HG03575 (cell line): ENCODE results near the gene MTSS2.

Experiments used
- ATAC-seq: cut with Tn5 transposase; IDR thresholded peaks from one replicate; pipeline ENCODE4 v1.9.1; 2021; ENCODE audit not compliant: unreplicated experiment, insufficient number of reproducible peaks, low FRiP score; ENCODE audit errors: extremely low read depth

Gene MTSS2

DNA sequence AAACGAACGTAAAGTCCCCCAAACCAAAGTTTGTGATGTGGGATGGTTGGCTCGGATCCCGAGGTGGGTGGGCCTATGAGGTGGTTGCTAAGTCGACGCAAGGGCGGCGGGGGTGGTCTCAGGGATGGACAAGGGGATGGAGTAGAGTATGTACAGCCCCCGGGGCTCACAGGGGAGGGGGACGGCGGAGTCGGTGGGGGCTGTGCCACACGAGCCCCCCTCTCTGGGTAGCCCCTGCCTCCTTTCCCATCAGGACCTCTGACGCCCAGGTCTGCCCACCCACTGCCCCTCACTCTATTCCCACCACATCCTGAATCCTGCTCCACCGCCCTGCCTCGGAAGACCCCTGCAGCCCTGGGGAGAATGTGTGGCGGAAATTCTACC lies 24.3 kb downstream of the MTSS2 start:
- ATAC-seq: no peak

DNA sequence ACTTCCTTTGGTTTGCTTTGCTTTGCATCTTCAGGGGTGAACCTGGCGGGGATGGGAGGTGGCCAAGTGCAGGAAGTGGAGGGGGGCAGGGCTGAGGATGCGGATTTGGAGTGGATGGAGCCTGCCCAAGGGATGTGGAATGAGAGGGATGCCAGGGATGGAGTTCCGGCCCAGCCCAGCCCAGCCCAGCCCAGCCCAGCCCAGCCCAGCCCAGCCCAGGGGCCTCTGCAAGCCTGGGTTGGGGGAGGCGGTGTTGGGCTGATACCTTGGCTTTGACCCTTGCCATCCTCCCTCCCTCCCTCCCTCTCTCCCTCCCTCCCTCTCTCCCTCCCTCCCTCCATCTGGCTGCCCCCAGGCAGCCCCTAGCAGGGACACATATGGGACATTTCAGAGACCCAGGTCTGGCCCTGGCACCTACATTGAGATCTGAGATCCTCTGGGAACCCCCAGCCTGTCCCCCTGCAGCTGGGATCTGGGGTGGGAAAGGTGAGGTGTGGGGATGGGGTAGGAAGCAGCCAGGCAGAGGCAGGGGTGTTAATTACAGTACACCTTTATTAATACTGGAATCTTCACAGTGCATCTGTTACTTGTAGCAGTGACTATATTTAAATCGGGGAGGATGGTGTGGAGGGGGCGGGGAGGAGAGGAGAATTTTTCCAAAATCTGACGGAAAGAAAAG lies 25.0 kb downstream of the MTSS2 start:
- ATAC-seq: no peak

GRCh38 chr16:70659953-70660671 lies 25.7 kb downstream of the MTSS2 start:
- ATAC-seq: no peak

GRCh38 chr16:70659546-70659945 lies 26.3 kb downstream of the MTSS2 start:
- no peak for ATAC-seq

GRCh38 chr16:70658921-70659320 lies 26.9 kb downstream of the MTSS2 start:
- no peak for ATAC-seq

GRCh38 chr16:70657956-70658355 lies 27.9 kb downstream of the MTSS2 start:
- ATAC-seq: no peak

- no peak for ATAC-seq
Measured at GRCh38 chr16:70656712-70657263, 29.1 kb downstream of the MTSS2 start.

GRCh38 chr16:70656065-70656711 lies 29.7 kb downstream of the MTSS2 start:
- ATAC-seq: no peak

DNA sequence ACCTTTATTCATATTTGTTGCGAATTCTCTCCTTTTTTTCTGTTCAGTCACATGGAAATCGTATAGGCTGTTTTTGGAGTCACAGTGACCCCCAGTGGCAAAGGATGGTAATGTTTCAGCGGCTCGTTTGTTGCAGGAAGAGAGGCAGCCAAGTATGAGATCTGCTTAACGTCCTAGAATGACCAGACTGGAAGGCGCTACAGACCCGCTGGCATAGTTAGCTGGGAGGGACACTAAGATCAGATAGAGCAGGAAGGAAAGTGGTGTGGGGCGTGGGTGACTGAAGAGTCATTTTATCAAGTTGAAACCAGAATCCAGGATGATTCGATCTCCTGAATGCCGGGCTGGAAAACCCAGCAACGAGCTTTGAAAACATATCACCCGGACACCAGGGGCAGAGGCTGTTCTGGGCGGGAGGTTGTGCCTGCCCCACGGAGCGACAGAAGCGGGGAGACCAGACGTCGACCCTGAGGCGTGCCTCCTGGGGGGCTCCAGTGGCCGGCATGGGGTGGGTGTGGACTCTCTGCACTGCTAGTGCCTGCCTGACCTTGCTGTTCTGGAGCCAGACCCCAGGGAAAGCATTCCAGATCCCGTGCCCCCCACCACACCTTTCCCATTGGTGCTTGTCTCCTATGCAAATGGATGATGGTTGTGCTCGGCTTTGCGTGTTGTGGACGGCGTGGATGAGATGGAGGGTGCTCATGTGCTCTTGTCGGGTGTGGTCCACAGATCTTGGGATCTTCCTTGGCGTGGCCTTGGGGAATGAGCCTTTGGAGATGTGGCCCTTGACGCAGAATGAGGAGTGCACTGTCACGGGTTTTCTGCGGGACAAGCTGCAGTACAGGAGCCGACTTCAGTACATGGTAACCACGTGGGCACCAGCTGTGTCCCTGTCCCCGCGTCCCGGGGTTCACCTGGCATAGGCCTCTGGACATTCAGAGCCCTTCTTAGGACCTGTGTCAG lies 31.8 kb downstream of the MTSS2 start:
- no peak for ATAC-seq

DNA sequence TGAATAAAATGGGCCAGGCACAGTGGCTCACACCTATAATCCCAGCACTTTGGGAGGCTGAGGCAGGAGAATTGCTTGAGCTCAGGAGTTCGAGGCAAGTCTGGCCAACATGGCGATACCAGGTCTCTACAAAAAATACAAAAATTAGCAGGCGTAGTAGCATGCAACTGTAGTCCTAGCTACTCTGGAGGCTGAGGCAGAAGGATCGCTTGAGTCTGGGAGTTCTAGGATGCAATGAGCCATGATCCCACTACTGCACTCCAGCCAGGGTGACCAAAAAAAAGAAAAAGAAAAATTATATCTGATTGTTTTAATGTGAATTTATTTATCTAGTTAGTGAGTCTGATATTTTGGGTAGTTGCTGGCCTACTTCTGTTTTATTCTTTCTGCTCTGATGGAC lies 32.4 kb downstream of the MTSS2 start:
- no peak for ATAC-seq

GRCh38 chr16:70652322-70652721 lies 33.5 kb downstream of the MTSS2 start:
- no peak for ATAC-seq

DNA sequence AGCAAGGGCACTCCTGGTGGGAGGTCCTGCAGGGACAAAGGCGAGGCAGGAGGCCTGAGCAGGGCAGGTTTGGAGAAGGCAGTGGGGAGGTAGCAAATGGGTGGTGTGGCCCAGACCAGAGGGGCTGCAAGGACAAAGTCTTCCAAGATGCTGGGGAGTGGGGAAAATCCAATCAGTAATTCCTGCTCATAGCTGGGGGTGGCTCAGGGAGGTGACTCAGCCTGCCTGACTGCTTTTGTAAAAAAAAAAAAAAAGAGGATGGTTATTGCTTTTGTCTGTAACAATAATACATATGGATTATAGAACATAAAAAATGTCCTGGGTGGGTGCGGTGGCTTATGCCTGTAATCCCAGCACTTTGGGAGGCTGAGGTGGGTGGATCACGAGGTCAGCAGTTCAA lies 34.3 kb downstream of the MTSS2 start:
- no peak for ATAC-seq

DNA sequence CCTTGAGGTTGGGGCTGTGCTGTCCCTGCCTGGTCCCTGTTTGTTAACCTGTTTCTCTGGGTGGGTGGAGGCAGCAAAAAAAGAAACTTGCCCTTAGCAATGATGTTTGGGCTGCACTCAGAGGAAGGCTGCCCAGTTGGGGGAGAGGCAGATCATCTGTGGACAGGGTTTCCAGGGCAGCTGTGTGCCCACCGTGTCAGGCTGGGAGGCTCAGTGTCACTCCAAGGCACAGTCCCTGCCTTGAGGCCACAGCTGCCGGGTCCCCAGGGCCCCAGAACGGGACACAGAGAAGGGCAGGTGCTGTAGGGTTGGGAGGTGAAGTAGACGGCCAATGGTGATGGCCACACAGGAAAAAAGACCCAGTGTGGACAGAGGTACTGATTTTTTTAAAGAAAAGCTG lies 35.6 kb downstream of the MTSS2 start:
- no peak for ATAC-seq

- no peak for ATAC-seq
Measured at GRCh38 chr16:70649300-70649699, 36.6 kb downstream of the MTSS2 start.

- ATAC-seq: no peak
Measured at GRCh38 chr16:70648606-70649005, 37.2 kb downstream of the MTSS2 start.

- no peak for ATAC-seq
Measured at GRCh38 chr16:70647441-70648359, 38.2 kb downstream of the MTSS2 start.

DNA sequence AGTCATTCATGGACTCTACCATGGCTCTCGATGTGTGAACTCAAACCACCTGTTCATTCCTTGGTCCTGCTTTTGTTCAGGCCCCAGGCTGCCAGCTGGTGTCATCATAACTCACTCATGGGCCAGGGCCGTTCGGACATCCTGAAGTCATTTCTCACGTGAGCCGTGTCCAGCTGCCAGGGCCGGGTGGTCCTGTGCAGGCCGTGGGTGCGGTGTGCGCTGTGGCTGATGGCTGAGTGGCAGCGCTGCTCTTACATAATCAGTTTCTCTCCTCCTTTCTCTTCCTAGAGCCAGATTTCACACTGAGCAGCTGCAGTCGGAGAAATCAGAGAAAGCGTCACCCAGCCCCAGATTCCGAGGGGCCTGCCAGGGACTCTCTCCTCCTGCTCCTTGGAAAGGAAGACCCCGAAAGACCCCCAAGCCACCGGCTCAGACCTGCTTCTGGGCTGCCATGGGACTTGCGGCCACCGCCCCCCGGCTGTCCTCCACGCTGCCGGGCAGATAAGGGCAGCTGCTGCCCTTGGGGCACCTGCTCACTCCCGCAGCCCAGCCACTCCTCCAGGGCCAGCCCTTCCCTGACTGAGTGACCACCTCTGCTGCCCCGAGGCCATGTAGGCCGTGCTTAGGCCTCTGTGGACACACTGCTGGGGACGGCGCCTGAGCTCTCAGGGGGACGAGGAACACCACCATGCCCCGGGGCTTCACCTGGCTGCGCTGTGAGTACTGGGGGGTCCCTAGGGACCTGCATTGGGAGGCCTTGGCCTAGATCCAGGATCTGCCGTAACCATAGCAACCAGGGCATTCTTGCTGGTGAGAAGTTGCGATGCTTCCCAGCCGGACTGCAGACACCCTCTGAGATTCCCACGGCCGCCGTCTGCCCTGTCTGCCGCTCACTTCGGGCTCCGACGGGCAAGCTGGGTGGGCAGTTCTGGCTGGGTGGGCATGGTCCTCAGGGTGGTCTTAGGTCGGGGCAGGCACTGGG lies 39.3 kb downstream of the MTSS2 start, which contains the start of gene IL34:
Gene IL34 (plus strand): TSS at position 300 of the 982 bp plus-strand sequence. CDS start 389 bp downstream, at position 689.
- no peak for ATAC-seq
